H1 (cell line): Measurements from ENCODE around the gene ZBTB49. TPM values are rescaled to one million over a fixed set of nuclear protein-coding genes. Genes with fewer than 3 reads are reported as not detected.

Experiments used
- CREB1 ChIP-seq: IDR thresholded peaks from 2 replicates; pipeline ENCODE4 v1.6.1; 2012; ENCODE audit warnings: inconsistent platforms
- CTBP2 ChIP-seq: IDR thresholded peaks from 2 replicates; pipeline ENCODE4 v1.7.0; 2011; ENCODE audit warnings: borderline replicate concordance, mild to moderate bottlenecking, moderate library complexity, mixed read lengths, low read length; ENCODE audit not compliant: insufficient read depth, insufficient read length
- SUZ12 ChIP-seq: fragments of 200-600 bp; sonication (generic); IDR thresholded peaks from 2 replicates; pipeline ENCODE4 v1.6.1; 2012; ENCODE audit warnings: mild to moderate bottlenecking, inconsistent platforms, low read length, moderate library complexity, mixed read lengths
- TAF7 ChIP-seq: optimal IDR thresholded peaks from 2 replicates; pipeline ENCODE3; 2011; ENCODE audit warnings: low read depth, mild to moderate bottlenecking, inconsistent platforms, low read length, moderate library complexity, borderline replicate concordance
- ZNF274 ChIP-seq: IDR thresholded peaks from 2 replicates; pipeline ENCODE4 v1.7.0; 2012; ENCODE audit warnings: low read length, borderline replicate concordance; ENCODE audit errors: extremely low read depth
- polyA plus RNA-seq, 7 experiments: library from polyadenylated mRNA; depleted of rRNA in 3 of 7; stranded (reverse) in 5 of 7; unstranded in 2 of 7; fragments of >200 nt in 5 of 7; fragments of 200-250 nt in 2 of 7; gene quantifications; 1 replicate in 5 of 7; 2 replicates in 1 of 7; 4 replicates in 1 of 7; pipeline versions ENCODE4 v1.2.1 to v1.2.3, GENCODE V29; 2011 to 2013; ENCODE audit warnings: missing spikeins in 2 of 7, mixed read lengths in 2 of 7
- total RNA-seq: library from RNA; stranded (reverse); fragmentation: NEBNext Ultra II Directional; extraction: Animal tissue kit (Norgen Biotek cat#: 25700); gene quantifications from 2 replicates; pipeline ENCODE4 v1.2.1, GENCODE V29; 2021

ZBTB49 gene
- total and polyA plus RNA-seq, 2 of the 8 experiments (the other 6 are each of a cell fraction or from before 2014, with no cell fraction given), result 4.2 to 6.8 TPM

DNA sequence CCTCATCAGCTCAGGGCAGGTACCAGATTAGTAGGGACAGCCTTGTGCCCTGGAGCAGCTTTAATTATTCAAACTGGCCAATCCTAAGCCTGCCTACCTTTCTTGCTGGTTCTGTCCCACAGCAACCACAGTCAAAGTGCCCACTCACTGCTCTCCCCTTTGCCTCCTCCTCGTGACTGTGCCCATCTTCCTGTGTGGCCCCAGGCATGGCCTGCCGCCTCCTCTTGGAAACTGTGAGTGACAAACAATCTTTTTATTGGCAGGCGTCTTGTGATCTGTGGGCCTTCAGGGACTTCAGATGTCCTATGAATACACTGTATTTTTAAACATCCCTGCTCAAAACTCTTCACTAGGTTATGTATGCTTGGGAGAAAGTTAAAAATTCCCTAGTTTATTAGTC lies 74.0 kb downstream of the ZBTB49 start (continued):
- no peak for TF ChIP-seq SUZ12
- no peak for TF ChIP-seq TAF7
- no peak for TF ChIP-seq CTBP2
- no peak for TF ChIP-seq ZNF274
- no peak for TF ChIP-seq CREB1
